Mesenchymal stem cell (in vitro differentiated cells and primary cell): ENCODE results near the gene ADK.

Source experiments
- DNase-seq: peaks from one replicate; pipeline ENCODE4 v3.0.0-alpha.2; 2013
- H2AFZ ChIP-seq: one replicate; pipeline ENCODE4 v1.6.1; 2013; ENCODE audit warnings: low read depth, mild to moderate bottlenecking, control low read depth, inconsistent platforms, low read length, moderate library complexity
- H2AK5ac ChIP-seq: 2 replicates; pipeline ENCODE4 v1.6.1; 2013; ENCODE audit warnings: low read length, moderate library complexity, mild to moderate bottlenecking, inconsistent platforms; ENCODE audit not compliant: severe bottlenecking
- H2BK120ac ChIP-seq: one replicate; pipeline ENCODE4 v1.6.1; 2013; ENCODE audit warnings: low read depth, mild to moderate bottlenecking, inconsistent platforms, low read length, moderate library complexity
- H2BK12ac ChIP-seq, 2 experiments: one replicate each; pipeline ENCODE4 v1.6.1; 2013; ENCODE audit warnings: inconsistent platforms in 2 of 2, low read length in 2 of 2, mild to moderate bottlenecking in 2 of 2, moderate library complexity in 2 of 2, control low read depth in 1 of 2
- H2BK15ac ChIP-seq: one replicate; pipeline ENCODE4 v1.6.1; 2013; ENCODE audit warnings: mild to moderate bottlenecking, low read depth, inconsistent platforms; ENCODE audit not compliant: poor library complexity, severe bottlenecking
- H2BK5ac ChIP-seq: 2 replicates; pipeline ENCODE4 v1.6.1; 2013; ENCODE audit warnings: low read depth, mild to moderate bottlenecking, low read length, control low read depth, inconsistent platforms; ENCODE audit not compliant: poor library complexity, severe bottlenecking
- H3K14ac ChIP-seq, 2 experiments: one replicate each; pipeline ENCODE4 v1.6.1; 2013; ENCODE audit warnings: inconsistent platforms in 2 of 2, low read length in 2 of 2, control low read depth in 1 of 2, mild to moderate bottlenecking in 1 of 2, moderate library complexity in 1 of 2
- H3K18ac ChIP-seq, 2 experiments: one replicate each; pipeline ENCODE4 v1.6.1; 2013; ENCODE audit warnings: inconsistent platforms in 2 of 2, low read length in 2 of 2, control low read depth in 1 of 2, low read depth in 1 of 2, mild to moderate bottlenecking in 1 of 2
- H3K23ac ChIP-seq, 2 experiments: one replicate each; pipeline ENCODE4 v1.6.1; 2013; ENCODE audit warnings: inconsistent platforms in 2 of 2, low read length in 2 of 2, mild to moderate bottlenecking in 2 of 2, moderate library complexity in 2 of 2, control low read depth in 1 of 2
- H3K27ac ChIP-seq: 2 replicates; pipeline ENCODE4 v1.5.1; 2013; ENCODE audit warnings: mild to moderate bottlenecking, moderate library complexity, low read length, control low read depth, inconsistent platforms; ENCODE audit not compliant: poor library complexity, severe bottlenecking
- H3K27me3 ChIP-seq, 2 experiments: 2 replicates each; pipeline versions ENCODE4 v1.6.1 to v1.7.0; 2013; ENCODE audit warnings: low read length in 2 of 2, mild to moderate bottlenecking in 2 of 2, moderate library complexity in 2 of 2, control low read depth in 1 of 2, inconsistent platforms in 1 of 2; ENCODE audit not compliant: control insufficient read depth in 1 of 2, insufficient read depth in 1 of 2
- H3K36me3 ChIP-seq, 2 experiments: 2 replicates each; pipeline versions ENCODE4 v1.6.1 to v1.7.0; 2013; ENCODE audit warnings: low read length in 2 of 2, control low read depth in 1 of 2, inconsistent platforms in 1 of 2, low read depth in 1 of 2, mild to moderate bottlenecking in 1 of 2; ENCODE audit not compliant: insufficient read depth in 2 of 2, control insufficient read depth in 1 of 2
- H3K4ac ChIP-seq, 2 experiments: one replicate each; pipeline ENCODE4 v1.6.1; 2013; ENCODE audit warnings: inconsistent platforms in 2 of 2, low read length in 2 of 2, mild to moderate bottlenecking in 2 of 2, moderate library complexity in 2 of 2, control low read depth in 1 of 2, low read depth in 1 of 2
- H3K4me1 ChIP-seq: 2 replicates; pipeline ENCODE4 v1.6.1; 2013; ENCODE audit warnings: low read depth, low read length, control low read depth; ENCODE audit not compliant: control insufficient read depth, insufficient read depth
- H3K4me2 ChIP-seq: 2 replicates; pipeline ENCODE4 v1.6.1; 2013; ENCODE audit warnings: low read length, mild to moderate bottlenecking, inconsistent platforms; ENCODE audit not compliant: poor library complexity, severe bottlenecking
- H3K4me3 ChIP-seq, 2 experiments: 2 replicates each; pipeline versions ENCODE4 v1.5.1 to v1.7.0; 2013; ENCODE audit warnings: low read length in 2 of 2, mild to moderate bottlenecking in 2 of 2, control low read depth in 1 of 2, low read depth in 1 of 2; ENCODE audit not compliant: insufficient read depth in 1 of 2
- H3K79me1 ChIP-seq: replicated peaks from 2 replicates; pipeline ENCODE4 v1.6.1; 2013; ENCODE audit warnings: mild to moderate bottlenecking, control low read depth, low read length, inconsistent platforms; ENCODE audit not compliant: poor library complexity, severe bottlenecking
- H3K9ac ChIP-seq: 2 replicates; pipeline ENCODE4 v1.7.0; 2013; ENCODE audit warnings: mild to moderate bottlenecking, low read length, moderate library complexity
- H3K9me3 ChIP-seq: 2 replicates; pipeline ENCODE4 v1.7.0; 2013; ENCODE audit warnings: mild to moderate bottlenecking, low read length; ENCODE audit not compliant: control insufficient read depth
- H4K8ac ChIP-seq: one replicate; pipeline ENCODE4 v1.6.1; 2013; ENCODE audit warnings: inconsistent platforms, mild to moderate bottlenecking, low read length, moderate library complexity
- H4K91ac ChIP-seq: one replicate; pipeline ENCODE4 v1.6.1; 2013; ENCODE audit warnings: mild to moderate bottlenecking, low read length, inconsistent platforms
- WGBS: methylation state at CpG from one replicate; pipeline ENCODE4 v1.1.7; 2013; ENCODE audit warnings: mixed read lengths; 5-methylcytosine and 5-hydroxymethylcytosine counted together

ADK gene

GRCh38 chr10:74683621-74684364 lies 532.8 kb downstream of the ADK start:
- WGBS, result 13% methylated on average over 5 of the region's 7 CpGs
- no peak overlapping the region for H3K4me2 ChIP-seq
- peaks cover 0 to 20% of the 10 kb centered on the region in 2 experiments for H3K36me3 ChIP-seq
- H2AFZ ChIP-seq, result no peak overlapping the region
- no peak overlapping the region for H3K9ac ChIP-seq
- H3K4me1 ChIP-seq, result no peaks in the 10 kb centered on the region
- H3K4ac ChIP-seq, result no peak overlapping the region
- H3K4me3 ChIP-seq, result no peak overlapping the region
- H4K91ac ChIP-seq, result no peak overlapping the region
- H3K14ac ChIP-seq, result no peak overlapping the region
- DNase-seq, result peak; percentile 16
- no peaks in the 10 kb centered on the region for H3K27me3 ChIP-seq
- H3K18ac ChIP-seq, result no peak overlapping the region
- H2BK5ac ChIP-seq, result no peak overlapping the region
- H4K8ac ChIP-seq, result no peak overlapping the region
- H2BK15ac ChIP-seq, result no peak overlapping the region
- H3K9me3 ChIP-seq, result no peaks in the 10 kb centered on the region
- no peak overlapping the region for H2BK120ac ChIP-seq
- no peak overlapping the region for H2AK5ac ChIP-seq
- H2BK12ac ChIP-seq, result no peak overlapping the region
- H3K27ac ChIP-seq, result no peak overlapping the region
- no peak overlapping the region for H3K23ac ChIP-seq
- no peaks in the 10 kb centered on the region for H3K79me1 ChIP-seq

- 86% methylated on average over 5 of the region's 5 CpGs for WGBS
- Histone ChIP-seq H3K4me2 (no peak overlapping the region), H2BK120ac (no peak overlapping the region), H4K91ac (no peak overlapping the region), H3K27me3 (no peaks in the 10 kb centered on the region), H3K4me1 (no peaks in the 10 kb centered on the region), H2AK5ac (no peak overlapping the region), H2BK15ac (no peak overlapping the region), H2AFZ (no peak overlapping the region), H2BK5ac (no peak overlapping the region), H3K36me3 (peaks cover 0 to 22% of the 10 kb centered on the region in 2 experiments), H3K18ac (no peak overlapping the region), H3K27ac (no peak overlapping the region), H3K9ac (no peak overlapping the region), H3K23ac (no peak overlapping the region), H3K9me3 (no peaks in the 10 kb centered on the region), H3K79me1 (no peaks in the 10 kb centered on the region), H3K14ac (no peak overlapping the region), H2BK12ac (no peak overlapping the region), H3K4ac (no peak overlapping the region), H3K4me3 (no peak overlapping the region), H4K8ac (no peak overlapping the region)
- DNase-seq, result no peak
Observed at GRCh38 chr10:74684462-74684861, 533.4 kb downstream of the ADK start.

GRCh38 chr10:74685564-74685963 lies 534.5 kb downstream of the ADK start:
- no peaks in the 10 kb centered on the region for H3K4me1 ChIP-seq
- H3K4me3 ChIP-seq, result no peak overlapping the region
- no peak for DNase-seq
- H4K8ac ChIP-seq, result no peak overlapping the region
- H3K9ac ChIP-seq, result no peak overlapping the region
- no peak overlapping the region for H2BK12ac ChIP-seq
- no peak overlapping the region for H3K4ac ChIP-seq
- H3K18ac ChIP-seq, result no peak overlapping the region
- no peaks in the 10 kb centered on the region for H3K79me1 ChIP-seq
- no peak overlapping the region for H4K91ac ChIP-seq
- H2BK15ac ChIP-seq, result no peak overlapping the region
- no peaks in the 10 kb centered on the region for H3K27me3 ChIP-seq
- no peaks in the 10 kb centered on the region for H3K9me3 ChIP-seq
- H3K23ac ChIP-seq, result no peak overlapping the region
- H3K36me3 ChIP-seq, result peaks cover 0 to 25% of the 10 kb centered on the region in 2 experiments
- H2BK120ac ChIP-seq, result no peak overlapping the region
- 100% methylated on average over 1 of the region's 1 CpG for WGBS
- H3K4me2 ChIP-seq, result no peak overlapping the region
- H3K27ac ChIP-seq, result no peak overlapping the region
- H2BK5ac ChIP-seq, result no peak overlapping the region
- H3K14ac ChIP-seq, result no peak overlapping the region
- no peak overlapping the region for H2AFZ ChIP-seq
- H2AK5ac ChIP-seq, result no peak overlapping the region

GRCh38 chr10:74690393-74690792 lies 539.4 kb downstream of the ADK start:
- no peak overlapping the region for H2BK5ac ChIP-seq
- H2BK15ac ChIP-seq, result no peak overlapping the region
- no peaks in the 10 kb centered on the region for H3K79me1 ChIP-seq
- DNase-seq, result no peak
- no peaks in the 10 kb centered on the region for H3K27me3 ChIP-seq
- no peak overlapping the region for H3K4me3 ChIP-seq
- no peak overlapping the region for H4K8ac ChIP-seq
- no peak overlapping the region for H4K91ac ChIP-seq
- WGBS, result 97% methylated on average over 3 of the region's 4 CpGs
- H2AFZ ChIP-seq, result no peak overlapping the region
- no peak overlapping the region for H3K4ac ChIP-seq
- H2BK12ac ChIP-seq, result no peak overlapping the region
- no peak overlapping the region for H3K23ac ChIP-seq
- H3K27ac ChIP-seq, result no peak overlapping the region
- H3K4me1 ChIP-seq, result no peaks in the 10 kb centered on the region
- no peak overlapping the region for H3K4me2 ChIP-seq
- H3K9me3 ChIP-seq, result no peaks in the 10 kb centered on the region
- H3K18ac ChIP-seq, result no peak overlapping the region
- no peak overlapping the region for H2BK120ac ChIP-seq
- H2AK5ac ChIP-seq, result no peak overlapping the region
- no peak overlapping the region for H3K14ac ChIP-seq
- no peak overlapping the region for H3K9ac ChIP-seq
- peaks cover 0 to 25% of the 10 kb centered on the region in 2 experiments for H3K36me3 ChIP-seq
